Putamen (tissue), 1 donor: ENCODE data around the gene GFOD1.
"Not testable (repeated sequence)": the region's sequence is repeated elsewhere in the genome, so short reads cannot be mapped to it uniquely, and the experiment has no call there.

ENCODE experiments used
- DNase-seq: peaks from one replicate; pipeline ENCODE4 v3.0.0-alpha.2; 2016; ENCODE audit warnings: low spot score

GFOD1 gene

DNA sequence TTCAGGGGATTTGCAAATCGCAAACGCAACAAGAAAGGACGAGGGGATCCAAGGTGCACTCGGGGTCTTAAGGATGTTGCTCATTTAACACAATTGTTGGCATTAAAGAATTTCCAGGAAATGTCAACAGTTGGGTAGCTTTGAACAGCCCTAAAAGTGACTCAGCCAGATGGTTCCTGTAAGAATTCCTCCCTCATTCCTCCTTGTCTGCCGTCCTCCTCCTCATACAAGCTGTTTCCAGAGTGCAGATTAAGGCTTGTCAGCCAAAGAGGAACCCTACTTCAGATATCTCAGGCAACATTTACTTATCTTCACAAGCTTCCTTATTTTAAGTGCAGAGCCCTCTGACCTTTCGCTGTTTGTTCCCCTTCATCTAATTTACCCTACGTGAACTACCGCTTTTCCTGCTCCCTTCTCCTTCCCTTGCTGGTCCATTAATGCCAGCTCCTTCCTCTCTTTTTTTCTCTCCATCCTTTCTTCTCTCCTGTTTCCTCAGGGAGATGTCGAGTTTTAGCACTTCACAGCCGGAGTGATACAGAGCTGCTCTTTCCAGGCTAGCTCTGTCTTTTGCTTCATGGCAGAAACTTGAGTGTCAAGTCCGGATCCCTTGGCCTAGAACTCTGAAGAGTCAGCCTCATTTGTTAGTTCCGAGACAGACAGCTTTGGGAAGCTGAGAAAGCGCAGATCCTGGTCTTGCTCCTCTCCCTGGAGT is 132.9 kb downstream of the GFOD1 start:
- peak; percentile 29 for DNase-seq

DNA sequence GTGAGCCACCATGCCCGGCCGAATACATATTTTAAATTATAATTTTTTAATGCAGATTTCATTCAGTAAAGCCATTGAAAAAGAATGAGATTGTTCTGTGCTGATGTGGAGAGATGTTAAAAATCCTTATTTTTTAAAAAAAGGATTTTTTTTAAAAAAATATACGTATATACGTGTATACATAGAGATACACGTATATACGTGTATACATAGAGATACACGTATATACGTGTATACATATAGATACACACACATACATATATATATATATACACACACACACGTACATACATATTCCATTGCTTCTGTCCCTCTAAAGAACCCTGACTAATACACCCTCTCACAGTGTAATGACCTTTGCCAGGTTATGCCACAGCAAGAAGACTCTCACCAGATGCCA is 135.2 kb downstream of the GFOD1 start:
- DNase-seq = no peak

DNA sequence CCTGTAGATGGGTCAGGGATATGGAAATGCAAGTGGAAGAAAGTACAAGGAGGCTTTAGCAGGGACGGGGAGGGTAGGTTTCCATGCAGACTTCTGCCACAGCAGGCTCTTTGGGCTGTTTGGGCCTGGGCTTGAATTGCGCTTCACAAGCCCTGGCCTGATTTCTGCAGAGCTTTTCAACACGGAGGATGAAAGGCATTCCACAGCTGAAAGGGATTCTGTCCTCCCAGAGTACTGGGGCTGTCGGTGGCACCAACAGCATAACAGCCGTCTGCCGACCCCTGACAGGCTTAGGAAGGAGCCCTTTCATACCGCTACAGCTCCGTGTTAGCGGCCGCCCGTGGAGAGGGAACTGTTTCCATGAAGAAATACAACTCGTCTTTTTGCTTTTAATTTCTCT is 136.1 kb downstream of the GFOD1 start:
- no peak for DNase-seq

DNA sequence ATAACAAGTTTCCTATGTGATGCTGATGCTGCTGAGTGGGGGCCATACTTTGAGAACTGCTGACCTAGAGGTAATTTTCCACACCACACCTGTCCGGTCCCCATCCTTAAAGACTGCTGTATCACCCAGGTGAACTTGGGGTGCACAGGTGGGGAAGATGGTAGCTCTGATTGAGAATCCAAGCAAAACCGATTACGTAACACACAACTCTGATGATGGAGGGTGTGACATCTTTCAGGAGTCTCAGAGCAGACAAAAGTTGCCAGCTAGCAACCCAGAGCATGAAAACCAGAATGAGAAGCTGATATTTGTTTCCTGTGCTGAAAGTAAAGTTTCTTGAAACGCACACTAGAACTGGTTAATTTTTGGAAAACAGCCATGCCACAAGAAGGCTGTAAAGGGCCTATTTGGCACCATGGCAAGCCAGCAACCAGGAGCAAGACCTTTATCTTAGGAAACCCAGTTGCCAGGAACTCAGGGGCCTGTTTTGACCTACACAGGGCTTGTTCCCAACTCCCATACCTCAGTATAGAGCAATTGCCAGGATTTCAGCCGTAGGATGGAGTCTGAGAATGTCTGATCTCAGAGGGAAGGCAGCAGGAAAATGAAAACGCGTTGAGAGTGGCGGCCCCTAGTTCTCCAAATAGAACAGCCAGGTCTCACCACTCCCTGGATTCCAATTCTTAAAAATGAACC is 137.4 kb downstream of the GFOD1 start:
- no peak for DNase-seq

DNA sequence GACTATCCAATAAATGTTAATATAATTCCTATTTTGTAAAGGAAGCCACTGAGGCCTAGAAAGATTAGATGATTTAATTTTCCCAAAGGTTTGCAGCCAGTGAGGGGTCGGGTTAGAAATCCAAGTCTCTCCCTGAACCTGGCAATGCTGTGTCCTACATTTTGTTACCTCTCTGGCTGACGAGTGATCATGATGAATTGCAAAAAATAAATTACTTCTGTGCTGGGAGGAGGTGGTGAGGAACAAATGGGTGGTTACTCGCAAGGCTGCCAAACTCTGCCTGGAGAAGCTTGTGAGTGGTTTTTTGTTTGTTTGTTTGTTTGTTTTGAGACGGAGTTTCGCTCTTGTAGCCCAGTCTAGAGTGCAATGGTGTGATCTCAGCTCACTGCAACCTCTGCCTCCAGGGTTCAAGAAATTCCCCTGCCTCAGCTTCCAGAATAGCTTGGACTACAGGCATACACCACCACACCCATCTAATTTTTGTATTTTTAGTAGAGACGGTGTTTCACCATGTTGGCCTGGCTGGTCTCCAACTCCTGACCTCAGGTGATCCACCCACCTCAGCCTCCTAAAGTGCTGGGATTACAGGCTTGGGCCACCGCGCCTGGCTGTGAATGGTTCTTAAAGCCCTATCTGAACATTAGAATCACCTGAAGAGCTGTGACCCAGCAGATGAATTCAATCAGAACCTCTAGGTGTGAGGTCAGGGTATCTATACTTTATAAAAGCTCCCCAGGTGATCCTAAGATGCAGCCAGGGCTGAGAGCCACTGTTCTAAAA is 138.9 kb downstream of the GFOD1 start:
- no peak for DNase-seq

DNA sequence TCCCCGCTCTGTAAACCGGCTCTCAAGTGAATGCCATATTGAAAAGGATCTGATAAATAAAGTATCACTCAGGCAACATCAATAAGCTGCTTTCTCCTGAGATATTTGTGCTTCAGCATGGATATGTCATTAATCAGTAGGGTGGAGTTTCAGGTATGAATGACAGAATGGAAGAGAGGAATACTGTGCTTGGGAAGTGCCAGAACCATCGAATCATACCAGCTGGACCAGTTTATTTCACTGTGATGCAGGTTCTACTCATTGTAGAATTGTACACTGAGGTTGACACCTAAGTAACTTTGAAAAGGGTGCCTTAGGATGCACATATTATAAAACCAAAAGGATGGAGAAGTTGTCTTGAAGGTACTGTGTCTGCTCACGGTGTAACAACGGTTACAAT is 141.2 kb downstream of the GFOD1 start:
- no peak for DNase-seq

DNA sequence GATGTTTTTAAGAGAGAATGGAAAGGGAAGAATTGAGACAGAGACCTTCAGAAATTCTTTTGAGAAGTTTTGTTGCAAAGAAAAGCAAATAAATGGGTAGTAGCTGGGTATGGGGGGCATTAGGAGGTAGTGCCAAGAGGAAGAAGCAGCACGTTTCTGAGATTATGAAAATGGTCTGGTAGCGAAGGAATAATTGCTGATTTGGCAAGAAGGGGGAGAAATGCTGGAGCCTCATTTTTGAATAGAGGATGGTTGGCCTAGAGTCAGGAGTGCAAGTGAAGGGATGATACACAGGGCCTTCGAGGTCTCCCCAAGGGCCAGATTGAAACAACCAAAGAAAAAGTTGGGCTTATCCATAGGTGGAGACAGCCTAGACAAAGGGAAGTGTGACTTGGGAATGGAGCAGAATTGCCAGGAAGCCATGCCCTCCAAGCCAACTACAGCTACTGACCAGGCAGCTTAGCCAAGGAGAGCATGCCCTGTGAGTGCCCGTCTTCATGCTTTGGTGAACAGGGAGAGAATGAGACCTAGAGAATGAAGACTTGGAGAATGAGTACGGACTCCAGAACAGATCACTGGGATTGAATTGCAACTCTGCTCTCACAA is 144.9 kb downstream of the GFOD1 start:
- no peak for DNase-seq

DNA sequence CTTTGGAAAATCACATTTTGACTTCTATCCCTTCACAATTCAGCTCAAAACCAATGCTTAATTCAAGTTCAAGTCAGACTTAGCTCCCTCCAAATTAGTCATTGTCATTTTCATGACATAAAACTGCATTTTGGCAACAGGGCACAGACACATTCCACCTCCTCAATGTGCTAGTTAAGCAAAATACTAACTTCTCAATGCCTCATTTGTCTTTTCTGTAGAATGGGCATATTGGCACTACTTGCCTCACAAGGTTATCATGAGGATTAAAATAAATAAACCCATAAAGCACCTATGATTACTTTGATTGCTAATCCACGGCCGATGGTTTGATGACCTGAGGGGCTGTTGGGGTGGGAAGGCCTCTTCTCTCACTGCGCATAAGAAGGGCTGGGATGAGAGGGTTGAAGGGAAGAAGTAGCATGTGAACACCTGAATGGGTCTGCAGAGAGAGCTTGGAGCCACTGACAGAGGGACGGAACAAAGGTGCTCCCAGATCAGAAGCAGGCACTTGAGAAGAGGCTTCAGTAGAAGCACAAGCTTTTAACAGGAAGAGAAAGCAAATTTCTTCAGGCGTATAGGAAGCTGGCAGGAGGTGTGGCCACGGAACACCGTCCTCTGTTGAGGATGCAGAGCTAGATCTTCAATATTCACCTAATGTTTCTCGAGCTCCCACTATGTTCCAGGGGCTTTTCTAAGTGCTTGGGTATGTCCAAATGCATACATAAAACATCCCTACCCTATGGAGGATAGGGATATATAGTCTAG is 147.4 kb downstream of the GFOD1 start:
- DNase-seq = no peak

DNA sequence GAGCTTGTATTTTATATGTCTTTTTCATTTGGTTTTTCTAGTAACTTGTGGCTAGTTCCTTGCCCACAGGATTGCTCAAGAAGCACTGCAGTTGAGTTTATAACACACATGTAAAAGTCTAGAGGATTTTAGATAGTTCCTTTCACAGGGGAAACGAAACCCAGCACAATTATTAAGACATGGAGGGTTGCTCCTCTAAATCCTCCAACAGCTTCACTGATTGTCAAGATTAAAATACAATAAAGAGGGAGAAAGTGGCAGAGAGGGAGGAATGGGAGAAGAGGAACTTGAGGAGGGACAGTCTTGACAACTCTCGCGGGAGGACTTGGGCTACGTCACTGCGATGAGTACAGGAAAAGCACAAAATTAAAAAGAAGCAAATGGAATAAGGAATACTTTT is 149.4 kb downstream of the GFOD1 start:
- DNase-seq = no peak

DNA sequence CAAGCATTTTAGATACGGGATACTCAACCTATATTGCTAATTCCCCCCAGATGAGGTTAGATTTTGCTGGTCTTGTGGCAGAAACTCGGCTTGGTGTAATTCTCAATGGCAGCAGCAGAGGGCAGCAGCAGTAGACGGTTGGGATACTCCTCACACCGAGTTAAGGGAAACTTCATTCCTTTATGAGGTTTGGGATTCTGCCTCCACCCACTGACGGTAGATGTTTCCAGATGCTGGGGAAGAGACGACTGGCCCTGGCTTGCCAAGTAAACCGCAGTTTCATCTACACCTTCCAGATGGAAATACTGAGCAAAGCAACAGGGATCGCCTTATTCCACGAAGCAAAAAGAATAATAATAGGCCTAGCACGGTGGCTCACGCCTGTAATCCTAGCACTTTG is 150.8 kb downstream of the GFOD1 start:
- DNase-seq = peak; percentile 66

DNA sequence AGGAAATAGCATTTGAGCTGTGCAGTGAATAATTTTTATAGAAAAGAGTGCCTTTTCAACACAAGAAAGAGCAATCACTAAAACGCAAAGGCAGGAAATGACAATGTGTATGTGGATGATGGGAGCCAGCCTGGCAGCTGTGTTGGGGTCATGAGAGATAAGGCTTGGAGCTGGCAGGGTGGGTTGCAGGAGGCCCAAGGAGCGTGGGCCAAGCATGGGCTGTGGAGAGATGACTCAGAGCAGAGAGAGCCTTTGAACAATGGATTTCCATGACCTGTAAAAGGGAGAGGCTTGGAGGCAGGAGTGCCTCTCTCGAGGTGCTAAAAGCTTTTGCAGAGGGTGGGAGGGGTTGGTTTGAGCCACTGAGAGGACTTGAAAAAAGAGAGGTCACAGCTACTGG is 152.4 kb downstream of the GFOD1 start:
- DNase-seq = no peak

DNA sequence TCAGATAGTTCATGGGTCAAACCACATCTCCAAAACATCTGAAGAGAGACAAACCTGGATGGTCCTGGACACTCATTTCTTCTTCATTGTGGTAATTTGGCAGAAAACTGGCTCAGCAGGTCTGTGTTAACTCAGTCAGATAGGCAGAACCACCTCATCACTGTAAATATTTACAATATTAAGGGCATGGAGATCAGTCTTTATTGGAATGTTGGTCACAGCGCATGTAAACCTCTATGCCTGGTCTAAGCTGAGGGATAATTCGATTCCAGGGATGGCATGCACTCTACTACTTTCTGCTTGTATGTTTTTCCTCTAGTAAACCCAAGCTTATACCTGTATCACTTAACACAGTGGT is 155.1 kb downstream of the GFOD1 start:
- DNase-seq = no peak

DNA sequence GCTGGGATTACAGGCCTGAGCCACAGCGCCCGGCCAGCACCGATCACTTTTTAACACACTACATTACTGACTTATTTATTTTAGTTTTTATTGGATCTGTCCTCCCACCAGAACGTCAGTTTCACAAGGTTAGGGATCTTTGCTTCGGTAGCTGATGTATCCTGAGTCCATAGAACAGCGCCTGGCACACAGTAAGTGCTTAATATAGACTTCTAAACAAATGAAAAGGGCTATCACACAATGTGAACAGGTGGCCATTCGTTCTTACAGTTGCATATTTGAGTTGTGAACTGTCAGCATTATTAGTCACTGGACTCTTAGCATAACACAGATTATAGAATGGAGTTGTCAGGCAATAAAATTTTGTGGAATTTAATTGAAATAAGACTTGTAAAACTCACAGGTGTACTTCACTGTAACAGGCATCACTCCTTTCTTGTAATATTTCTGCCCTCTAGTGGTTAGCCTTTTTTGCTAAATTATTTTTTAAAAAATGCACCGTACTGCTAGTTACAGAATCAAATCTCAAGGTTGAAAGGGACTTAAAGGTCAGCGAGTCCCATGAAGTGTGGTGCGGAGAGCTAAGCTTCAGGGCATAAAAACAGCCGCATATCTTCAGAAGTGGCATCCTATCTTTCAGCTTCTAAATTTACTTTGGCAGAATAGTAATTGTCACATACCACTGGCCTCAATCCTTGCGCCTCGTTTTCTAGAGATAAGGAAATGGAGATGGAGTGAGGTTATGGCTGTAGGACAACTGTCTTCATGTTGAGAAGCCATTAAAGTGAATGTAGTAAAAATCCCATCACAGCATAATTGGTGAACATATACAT is 155.7 kb downstream of the GFOD1 start:
- DNase-seq = no peak

DNA sequence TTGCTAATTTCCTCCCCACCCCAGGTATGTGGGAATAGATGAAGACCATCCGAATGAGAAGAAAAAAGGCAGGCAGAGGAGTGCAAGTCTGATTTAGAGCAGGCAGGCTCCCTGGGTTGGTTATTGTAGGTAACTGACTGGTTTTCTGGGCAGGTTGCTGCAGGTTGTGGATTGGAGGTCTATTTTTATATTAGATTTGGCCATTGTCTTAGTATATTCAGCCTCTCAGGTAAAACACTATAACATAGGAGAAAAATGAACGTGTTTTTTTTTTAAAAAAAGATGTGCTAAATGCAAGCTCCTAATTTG is 158.6 kb downstream of the GFOD1 start:
- DNase-seq = no peak

DNA sequence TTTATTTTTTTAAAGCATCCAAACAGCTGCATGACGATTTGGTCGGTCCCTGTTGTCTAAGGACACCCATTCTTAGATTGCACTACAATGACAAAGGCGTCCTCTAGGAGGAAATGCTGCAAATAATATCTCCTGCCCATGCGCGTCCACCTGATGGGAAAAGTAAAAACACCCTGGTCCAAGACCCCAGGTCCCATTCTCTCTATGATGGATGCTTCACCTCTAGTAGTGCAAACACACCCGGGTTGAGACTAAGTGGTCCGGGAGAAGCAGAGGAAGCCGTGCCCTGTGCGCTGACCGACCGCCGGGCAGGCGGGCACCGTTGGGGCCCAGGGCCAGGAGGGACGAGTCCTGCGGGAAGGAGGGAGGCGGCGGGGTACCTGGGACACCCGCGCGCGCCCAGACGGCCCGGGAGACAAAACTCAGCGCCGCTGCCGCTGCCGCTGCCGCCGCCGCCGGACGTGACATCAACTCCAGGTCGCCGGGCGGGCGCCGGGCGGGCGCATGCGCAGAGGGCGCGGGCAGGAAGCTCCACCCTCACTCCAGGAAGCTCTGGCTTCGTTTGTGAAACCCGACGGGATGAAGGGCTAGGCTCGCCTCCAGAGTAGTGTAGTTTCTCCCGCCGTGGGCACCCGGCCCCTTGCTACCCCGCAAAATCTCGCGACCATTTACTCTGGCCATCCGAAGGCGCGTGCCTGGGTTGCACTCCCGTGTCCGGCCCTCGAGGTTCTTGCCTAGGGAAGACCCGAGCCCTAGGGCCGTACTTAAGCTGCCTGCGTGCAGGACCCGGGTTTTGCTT is 159.1 kb downstream of the GFOD1 start, which contains the start of gene TBC1D7:
Gene TBC1D7, minus strand, starts transcription at position 462 of the 799 bp plus-strand sequence. CDS start 1,639 bp downstream, outside the sequence.
- peak; percentile 89 for DNase-seq

DNA sequence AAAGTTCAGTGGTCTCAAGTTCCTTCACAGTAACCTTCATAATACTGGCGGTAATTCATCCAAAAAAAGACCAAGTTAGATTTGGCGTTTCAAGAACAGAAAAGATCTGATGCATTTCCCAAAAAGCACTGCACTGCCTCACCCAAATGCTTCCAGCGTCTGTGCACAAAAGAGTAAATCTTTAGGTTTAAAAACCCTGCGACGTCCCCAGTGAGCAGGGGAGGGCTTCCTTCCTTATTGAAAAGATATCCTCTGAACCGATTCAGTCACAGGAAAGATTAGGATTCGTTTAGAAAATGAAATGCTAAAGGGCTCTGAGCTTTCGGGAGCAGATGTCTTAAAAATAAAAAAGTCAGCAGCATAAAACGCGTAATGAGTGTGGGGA is 159.7 kb downstream of the GFOD1 start:
- no peak for DNase-seq

DNA sequence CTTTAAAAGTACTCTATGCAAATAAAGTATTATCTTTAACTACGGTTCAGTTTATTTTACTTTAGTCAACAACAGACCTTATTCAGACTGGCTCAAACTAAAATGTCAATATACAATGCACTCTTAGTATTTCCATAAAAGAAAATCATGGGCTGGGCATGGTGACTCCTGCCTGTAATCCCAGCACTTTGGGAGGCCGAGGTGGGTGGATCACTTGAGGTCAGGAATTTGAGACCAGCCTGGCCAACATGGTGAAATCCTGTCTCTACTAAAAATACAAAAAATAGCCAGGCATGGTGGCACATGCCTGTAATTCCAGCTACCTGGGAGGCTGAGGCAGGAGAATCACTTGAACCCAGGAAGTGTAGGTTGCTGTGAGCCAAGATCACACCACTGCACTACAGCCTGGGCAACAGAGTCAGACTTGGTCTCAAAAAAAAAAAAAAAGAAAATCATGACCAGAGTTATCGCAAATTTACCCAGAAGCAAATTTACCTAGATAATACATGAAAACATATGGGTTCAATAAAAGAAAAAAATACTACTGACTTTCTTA is 161.3 kb downstream of the GFOD1 start:
- DNase-seq = not testable (repeated sequence)

DNA sequence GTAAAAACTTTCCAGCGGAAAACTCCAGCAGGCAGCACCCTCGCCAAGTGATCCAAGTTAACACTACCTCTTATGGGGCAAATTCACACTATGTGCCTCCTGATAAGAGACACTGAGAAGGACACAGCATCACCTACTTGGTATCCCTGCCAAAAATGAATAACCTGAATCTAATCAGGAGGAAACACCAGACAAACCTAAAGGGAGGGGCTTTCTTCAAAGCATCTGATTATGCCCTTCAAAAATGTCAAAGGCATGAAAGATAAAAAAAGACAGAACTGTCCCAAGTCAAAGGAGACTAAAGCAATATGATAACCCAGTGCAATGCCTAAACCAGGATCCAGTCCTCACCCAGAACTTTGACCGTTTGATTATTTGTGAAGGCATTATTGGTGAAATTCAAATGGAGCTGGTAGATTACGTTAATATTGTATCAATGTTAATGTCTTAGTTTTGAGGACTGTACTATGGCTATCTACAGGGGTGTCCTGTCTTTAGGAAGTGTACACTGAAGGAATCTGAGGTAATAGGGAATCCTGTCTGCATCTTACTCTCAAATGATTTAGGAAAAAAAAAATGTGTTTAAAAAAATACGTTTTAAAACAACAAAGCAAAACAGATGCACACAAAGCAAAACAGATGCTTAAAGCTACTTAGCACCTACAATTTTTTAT is 167.4 kb downstream of the GFOD1 start:
- no peak for DNase-seq

DNA sequence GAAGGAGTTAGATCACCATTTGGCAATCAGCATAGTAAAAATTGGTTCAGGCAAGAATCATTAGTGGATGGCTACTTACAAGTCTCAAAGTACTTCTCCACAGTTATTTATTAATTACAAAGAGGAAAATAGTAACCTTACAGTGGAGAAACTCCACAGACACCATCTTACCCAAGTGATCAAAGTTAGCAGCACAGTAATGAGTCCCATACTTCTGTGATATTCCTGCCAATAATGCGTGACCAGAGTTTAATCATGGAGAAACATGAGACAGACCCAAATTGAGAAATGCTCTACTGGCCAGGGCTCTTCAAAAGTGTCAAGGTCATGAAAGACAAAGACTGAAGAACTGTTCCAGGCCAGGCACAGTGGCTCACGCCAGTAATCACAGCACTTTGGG is 168.6 kb downstream of the GFOD1 start:
- DNase-seq = no peak
